GM21619 (cell line): ENCODE data around the gene C16orf95.
"Not testable (repeated sequence)": the region's sequence is repeated elsewhere in the genome, so short reads cannot be mapped to it uniquely, and the experiment has no call there.

ENCODE experiments used
- ATAC-seq: cut with Tn5 transposase; IDR thresholded peaks from one replicate; pipeline ENCODE4 v1.9.1; 2021; ENCODE audit not compliant: unreplicated experiment

C16orf95 gene

DNA sequence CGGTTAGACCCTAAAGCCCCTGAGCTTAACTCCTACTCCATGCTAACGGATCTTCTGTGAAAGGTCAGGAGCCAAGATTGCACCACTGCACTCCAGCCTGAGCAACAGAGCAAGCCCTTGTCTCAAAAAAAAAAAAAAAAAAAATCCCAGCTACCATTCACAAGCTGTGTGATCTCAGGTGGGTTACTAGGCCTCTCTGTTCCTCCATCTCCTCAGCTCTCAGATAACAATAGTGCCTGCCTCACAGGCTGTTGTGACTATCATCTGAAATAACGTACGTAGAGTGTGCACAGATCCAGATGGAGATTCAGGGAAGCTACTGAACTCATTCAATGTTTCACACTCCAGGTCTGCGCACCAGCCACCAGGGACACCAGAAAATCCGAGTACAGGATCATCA, 57.8 kb downstream of the C16orf95 start:
- no peak for ATAC-seq

DNA sequence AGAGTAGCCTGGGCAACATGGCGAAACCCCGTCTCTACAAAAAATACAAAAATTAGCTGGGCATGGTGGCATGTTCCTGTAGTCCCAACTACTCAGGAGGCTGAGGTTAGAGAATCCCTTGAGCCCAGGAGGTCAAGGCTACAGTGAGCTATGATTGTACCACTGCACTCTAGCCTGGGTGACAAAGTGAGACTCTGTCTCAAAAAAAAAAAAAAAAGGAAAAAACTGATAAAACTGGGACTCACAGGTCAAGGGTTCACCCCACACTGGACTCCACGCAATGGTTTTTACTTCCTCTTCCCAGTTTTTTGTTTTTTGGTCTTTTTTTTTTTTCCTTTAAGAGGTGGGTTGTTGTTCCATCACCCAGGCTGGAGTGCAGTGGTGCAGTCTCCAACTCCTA, 58.5 kb downstream of the C16orf95 start:
- ATAC-seq = not testable (repeated sequence)

DNA sequence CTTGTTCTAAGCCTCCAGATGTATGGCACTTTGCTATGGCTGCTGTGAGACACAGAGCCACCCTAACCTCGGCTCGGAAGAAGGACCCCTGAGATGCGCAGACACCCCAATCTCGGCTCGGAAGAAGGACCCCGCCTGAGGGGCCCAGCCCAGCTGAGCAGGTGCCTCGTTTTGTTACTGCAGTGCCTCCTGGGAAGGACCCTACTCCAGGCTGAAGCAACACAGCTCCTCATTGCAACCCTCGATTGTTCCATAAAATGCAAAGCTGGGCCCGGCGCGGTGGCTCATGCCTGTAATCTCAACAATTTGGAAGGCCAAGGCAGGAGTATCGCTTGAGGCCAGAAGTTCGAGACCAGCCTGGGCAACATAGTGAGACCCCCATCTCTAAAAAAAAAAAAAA, 61.3 kb downstream of the C16orf95 start:
- ATAC-seq = no peak

DNA sequence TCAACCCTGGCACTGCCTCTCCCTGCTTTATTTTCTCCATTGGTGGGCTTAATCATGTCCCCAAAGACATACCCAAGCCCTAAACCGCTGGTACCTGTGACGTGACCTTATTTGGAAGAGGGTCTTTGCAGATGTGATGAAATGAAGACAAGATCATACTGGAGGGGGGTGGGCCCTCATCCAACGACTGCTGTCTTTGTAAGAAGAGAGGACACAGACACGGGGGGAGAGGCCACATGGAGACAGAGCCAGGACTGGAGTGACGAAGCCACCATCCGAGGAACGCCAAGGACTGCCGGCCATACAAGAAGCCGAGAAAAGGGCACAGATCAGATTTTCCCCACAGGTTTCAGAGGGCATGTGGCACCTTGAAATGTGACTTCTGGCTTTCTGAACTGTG, 62.5 kb downstream of the C16orf95 start:
- no peak for ATAC-seq

DNA sequence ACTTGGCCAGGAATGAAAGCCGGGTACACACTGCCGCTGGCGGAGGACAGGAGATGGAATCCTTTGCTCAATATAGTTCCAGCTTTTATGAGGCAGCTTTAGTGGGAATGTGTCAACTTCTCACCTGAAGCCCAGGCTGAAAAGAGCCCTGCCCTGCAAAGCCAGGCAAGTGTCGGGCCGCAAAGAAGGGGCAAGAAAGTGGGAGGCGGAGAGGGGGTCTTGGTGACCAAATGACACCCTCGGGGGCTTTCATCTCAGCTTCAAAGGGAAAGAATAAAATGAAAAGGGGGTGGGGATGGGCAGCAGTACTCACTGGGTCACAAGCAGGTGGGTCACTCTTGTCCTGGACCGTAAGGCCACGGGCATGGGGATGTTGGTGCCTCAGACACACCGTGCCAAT, 62.9 kb downstream of the C16orf95 start:
- no peak for ATAC-seq

DNA sequence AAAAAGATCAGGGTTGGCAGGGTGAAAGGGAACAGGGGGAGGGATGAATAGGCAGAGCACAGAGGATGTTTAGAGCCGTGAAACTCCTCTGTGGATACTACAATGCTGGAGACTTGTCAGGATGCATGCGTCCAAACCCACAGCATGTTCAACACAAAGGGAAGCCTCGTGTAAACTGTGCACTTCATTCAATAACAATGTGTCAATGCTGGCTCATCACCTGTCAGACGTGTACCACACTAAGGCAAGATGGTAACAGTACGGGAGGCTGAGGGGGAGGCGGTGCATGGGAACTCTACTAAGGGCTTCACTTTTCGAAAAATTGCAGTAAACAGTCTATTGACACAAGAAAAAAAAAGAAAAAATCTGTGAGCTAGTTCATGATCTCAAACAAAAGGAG, 63.7 kb downstream of the C16orf95 start:
- no peak for ATAC-seq
